Middle frontal gyrus (tissue), 1 donor: Measurements from ENCODE around the gene ABCB7.
"Not testable (repeated sequence)": the region's sequence is repeated elsewhere in the genome, so short reads cannot be mapped to it uniquely, and the experiment has no call there.

Source experiments
- DNase-seq: peaks from one replicate; pipeline ENCODE4 v3.0.0-alpha.2; 2015; ENCODE audit warnings: low spot score; ENCODE audit errors: extremely low spot score

ABCB7 gene

DNA sequence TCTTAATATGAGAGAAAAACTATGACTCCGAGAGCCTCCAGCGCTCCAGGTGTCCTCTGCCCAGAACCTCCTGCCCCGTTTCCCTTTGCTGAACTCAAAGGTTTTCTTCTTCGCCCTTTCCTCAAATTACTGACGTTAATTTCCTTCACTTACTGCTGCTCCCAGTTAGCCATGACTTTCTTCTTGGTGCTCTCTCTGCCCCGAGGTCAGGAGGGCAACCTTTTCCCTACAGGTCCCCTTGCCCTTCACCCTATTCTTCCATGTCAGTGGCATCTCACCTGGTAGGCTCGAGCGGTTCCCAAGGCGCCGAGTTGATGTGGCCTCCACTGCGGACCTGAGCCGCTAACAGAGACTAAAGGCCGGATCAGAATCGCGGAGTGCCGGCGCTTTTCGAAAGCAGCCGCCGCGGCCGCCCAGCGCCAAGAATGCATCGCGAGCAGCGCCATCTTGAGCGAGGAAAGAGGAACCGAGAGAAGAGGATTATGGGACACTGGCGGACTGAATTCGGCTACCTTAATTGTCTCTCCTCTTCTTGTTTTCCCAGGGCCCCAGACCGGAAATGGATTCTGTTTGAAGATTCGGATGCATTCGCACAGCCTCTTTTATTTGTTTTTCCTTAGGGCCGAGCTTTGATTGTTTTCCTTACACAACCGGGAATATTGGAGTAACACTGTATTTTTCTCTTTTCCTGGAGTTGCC lies at the start of gene ABCB7:
ABCB7 (minus strand) TSS at position 457 of the 699 bp plus-strand sequence; CDS start at position 446, 11 bp downstream.
- peak; percentile 58 for DNase-seq

DNA sequence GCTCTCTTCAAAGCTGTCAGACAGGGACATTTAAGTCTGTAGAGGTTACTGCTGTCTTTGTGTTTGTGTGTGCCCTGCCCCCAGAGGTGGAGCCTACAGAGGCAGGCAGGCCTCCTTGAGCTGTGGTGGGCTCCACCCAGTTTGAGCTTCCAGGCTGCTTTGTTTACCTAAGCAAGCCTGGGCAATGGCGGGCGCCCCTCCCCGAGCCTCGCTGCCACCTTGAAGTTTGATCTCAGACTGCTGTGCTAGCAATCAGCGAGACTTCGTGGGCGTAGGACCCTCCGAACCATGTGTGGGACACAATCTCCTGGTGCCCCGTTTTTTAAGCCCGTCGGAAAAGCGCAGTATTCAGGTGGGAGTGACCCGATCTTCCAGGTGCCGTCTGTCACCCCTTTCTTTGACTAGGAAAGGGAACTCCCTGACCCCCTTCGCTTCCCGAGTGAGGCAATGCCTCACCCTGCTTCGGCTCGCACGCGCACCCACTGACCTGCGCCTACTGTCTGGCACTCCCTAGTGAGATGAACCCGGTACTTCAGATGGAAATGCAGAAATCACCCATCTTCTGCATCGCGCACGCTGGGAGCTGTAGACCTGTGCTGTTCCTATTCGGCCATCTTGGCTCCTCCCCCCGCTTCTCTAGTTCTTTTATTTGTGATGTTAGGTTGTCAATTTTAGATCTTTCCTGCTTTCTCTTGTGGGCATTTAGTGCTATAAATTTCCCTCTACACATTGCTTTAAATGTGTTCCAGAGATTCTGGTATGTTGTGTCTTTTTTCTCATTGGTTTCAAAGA lies 32.5 kb upstream of the ABCB7 start:
- not testable (repeated sequence) for DNase-seq

- DNase-seq: no peak
Measured at GRCh38 chrX:75181721-75182120, 25.6 kb upstream of the ABCB7 start.

GRCh38 chrX:75179536-75180293 lies 23.6 kb upstream of the ABCB7 start:
- DNase-seq: not testable (repeated sequence)

DNA sequence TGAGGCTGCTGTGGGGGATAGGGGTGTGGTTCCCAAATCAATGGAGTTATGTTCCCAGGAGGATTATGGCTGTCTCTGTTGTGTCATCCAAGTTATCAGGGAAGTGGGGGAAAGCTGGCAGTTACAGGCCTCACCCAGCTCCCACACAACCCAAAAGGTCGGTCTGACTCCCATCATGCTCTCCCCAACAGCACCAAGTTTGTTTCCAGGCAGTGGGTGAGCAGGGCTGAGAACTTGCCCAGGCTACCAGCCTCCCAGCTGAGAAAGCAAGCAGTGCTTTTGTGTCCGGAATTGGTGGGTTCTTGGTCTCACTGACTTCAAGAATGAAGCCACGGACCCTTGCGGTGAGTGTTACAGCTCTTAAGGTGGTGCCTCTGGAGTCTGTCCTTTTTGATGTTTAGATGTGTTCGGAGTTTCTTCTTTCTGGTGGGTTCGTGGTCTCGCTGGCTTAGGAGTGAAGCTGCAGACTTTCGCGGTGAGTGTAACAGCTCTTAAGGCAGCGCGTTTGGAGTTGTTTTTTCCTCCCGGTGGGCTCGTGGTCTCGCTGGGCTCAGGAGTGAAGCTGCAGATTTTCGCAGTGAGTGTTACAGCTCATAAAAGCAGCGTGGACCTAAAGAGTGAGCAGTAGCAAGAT lies 16.3 kb upstream of the ABCB7 start:
- not testable (repeated sequence) for DNase-seq

GRCh38 chrX:75158054-75158453 lies 2.0 kb upstream of the ABCB7 start:
- DNase-seq: no peak

GRCh38 chrX:75156531-75156945 lies 455 bp upstream of the ABCB7 start:
- no peak for DNase-seq

DNA sequence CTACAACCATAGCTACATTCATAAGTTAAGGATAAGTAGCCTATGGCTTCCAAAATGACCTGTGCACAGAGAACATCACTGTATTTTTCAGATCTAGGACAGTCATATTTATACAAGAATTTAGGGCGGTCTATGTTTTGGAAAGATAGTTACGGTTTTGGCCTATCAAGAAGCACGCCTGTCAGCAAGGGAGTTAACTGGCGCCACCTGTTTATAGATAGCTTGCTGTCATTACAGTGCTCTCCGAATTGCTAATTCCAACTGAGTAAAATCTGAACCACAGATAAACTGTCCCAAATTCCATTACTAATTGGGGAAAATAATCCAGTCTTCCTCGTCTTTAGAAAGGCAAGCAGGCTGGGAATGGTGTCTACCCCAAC lies 646 bp downstream of the ABCB7 start:
- DNase-seq: no peak

- no peak for DNase-seq
Measured at GRCh38 chrX:75154871-75155270, 1.2 kb downstream of the ABCB7 start.

DNA sequence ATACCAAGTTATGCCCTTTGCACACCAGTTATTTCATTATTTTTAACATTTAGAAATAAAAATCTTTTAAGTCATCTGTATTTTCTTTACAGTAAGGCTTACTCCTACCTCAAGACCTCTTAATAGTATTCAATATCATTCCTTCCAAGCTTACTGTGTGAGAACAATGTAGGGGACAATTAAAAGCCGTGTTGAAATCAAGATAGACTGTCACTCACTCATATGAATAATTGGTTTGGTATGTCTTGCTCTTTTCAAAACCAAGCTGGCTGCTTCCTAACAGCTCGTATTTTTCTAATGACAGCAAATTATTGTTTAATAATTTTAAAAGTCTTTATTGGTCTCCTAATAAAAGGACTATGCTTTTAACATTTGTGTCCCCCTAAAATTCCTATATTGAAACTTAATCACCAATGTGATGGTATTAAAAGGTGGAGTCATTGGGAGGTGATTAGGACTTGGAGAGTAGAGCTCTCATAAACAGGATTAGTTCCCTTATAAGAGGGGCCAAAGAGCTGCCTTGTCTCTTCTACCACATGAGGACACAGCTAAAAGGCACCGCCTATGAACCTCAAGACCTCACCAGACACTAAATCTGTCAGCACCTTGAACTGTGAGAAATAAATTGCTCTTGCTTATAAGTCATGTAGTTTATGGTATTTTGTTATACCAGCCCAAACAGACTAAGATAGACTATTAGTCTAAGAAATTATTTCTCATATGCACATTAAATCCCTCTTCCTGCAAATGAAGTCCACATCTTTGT lies 4.1 kb downstream of the ABCB7 start:
- no peak for DNase-seq

DNA sequence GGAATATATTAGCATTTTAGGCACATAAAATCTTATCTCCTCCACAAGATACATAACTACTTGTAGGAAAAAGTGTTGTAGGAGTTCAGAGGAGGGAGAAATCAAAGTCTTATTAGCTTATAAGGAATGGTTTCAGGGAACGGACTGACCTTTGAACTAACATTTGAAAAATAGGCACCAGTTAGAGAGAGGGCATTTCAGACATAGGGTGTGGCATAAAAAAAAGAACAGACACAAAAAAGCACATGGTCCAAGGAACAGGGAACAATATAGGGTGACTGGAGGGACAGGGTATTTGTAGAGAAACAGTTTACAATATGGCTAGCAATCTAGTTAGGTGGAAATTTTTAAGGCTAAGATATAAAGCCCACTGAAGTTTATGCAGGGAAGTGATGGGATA lies 6.4 kb downstream of the ABCB7 start:
- DNase-seq: no peak

- no peak for DNase-seq
Measured at GRCh38 chrX:75132672-75133071, 23.4 kb downstream of the ABCB7 start.

DNA sequence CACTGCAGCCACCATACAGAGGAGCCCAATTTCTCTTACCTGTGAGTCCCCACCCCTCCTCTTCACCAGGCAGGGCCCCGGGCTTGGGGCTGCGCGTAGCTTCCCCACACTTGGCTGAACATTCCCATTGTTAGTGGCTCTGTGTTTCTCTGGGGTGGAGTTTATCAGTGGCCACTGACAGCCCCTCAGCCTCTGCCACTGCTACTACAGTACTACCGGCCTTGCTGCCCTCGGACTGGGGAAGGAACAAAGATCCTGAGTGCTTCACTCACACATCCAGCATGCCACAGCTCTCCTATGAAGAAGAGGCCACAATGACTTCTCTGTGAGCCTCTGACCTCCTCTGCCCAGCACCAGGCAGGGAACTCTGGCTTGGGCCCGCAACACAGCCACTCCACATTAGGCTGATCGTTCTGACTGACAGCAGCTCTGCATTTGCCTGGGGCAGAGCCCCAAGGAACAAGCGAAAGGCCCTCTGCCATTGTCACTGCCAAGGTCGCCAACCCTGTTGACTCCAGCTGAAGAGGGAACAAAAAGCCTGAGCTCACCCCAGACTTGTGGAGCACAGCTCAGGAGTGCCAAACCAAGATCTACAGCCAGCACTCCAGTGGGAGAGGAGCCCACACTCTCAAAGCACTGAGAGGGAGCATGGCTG lies 24.0 kb downstream of the ABCB7 start:
- DNase-seq: no peak

DNA sequence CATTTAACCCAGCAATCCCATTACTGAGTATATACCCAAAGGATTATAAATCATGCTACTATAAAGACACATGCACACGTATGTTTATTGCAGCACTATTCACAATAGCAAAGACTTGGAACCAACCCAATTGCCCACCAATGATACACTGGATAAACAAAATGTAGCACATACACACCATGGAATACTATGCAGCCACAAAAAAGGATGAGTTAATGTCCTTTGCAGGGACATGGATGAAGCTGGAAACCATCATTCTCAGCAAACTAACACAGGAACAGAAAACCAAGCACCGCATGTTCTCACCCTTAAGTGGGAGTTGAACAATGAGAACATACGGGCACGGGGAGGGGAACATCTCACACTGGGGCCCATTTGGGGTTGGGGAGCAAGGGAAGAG lies 27.0 kb downstream of the ABCB7 start:
- DNase-seq: not testable (repeated sequence)

GRCh38 chrX:75118296-75118695 lies 37.8 kb downstream of the ABCB7 start:
- no peak for DNase-seq

GRCh38 chrX:75115707-75116413 lies 40.2 kb downstream of the ABCB7 start:
- DNase-seq: no peak

DNA sequence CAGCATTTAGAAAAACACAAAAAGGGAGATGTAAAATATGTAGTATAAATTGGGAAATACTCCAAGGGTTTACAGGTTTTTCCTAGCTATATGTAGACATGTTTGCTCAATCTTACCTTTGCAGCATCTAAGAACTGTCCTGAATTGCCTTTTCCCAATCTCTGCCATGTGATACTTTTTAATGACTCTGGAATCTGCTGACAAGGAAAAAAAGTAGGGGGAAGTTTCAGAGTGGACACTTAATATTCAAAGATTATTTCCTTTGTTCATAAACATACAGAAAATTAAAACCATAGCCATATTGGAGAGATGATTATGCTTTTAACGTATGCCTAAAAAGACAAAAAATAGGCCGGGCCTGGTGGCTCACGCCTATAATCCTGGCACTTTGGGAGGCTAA lies 41.4 kb downstream of the ABCB7 start:
- no peak for DNase-seq

DNA sequence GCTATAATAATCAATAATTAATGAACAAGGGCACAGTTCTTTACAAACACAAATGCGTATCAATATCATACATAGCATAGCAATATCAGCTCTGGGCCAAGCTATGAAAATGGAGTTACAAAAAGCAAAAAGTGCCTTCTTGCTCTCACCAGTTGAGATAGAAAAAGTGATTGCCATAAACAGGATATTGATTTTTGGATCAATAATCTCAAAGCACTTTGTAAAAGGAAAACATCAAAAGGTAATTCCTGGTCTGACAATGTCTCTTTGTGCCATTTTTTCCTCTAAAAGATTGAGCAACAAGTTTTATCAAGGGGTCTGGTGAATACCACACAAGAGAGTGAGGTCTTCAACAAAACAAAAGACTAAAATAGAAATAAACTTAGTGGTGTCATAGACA lies 42.4 kb downstream of the ABCB7 start:
- DNase-seq: no peak

- DNase-seq: no peak
Measured at GRCh38 chrX:75107863-75108509, 48.1 kb downstream of the ABCB7 start.
